Neural crest cell (in vitro differentiated cells): Measurements from ENCODE around the gene RSRP1. TPM values are rescaled to one million over a fixed set of nuclear protein-coding genes. Genes with fewer than 3 reads are reported as not detected.
"Not testable (repeated sequence)": the region's sequence is repeated elsewhere in the genome, so short reads cannot be mapped to it uniquely, and the experiment has no call there.

ENCODE experiments used
- DNase-seq: peaks from one replicate; pipeline ENCODE4 v3.0.0; 2021; ENCODE audit warnings: low read depth, mixed read lengths, low spot score
- H3K27ac Mint-ChIP-seq: one replicate; pipeline ENCODE4 v1.8.0; 2021; ENCODE audit warnings: mild to moderate bottlenecking, mixed read lengths; ENCODE audit not compliant: unreplicated experiment
- H3K27me3 Mint-ChIP-seq: 2 replicates; pipeline ENCODE4 v1.8.0; 2021; ENCODE audit warnings: low read depth, mild to moderate bottlenecking, mixed read lengths
- H3K36me3 Mint-ChIP-seq: 2 replicates; pipeline ENCODE4 v1.8.0; 2021; ENCODE audit warnings: low read depth, mild to moderate bottlenecking, mixed read lengths
- H3K4me1 Mint-ChIP-seq: 2 replicates; pipeline ENCODE4 v1.8.0; 2021; ENCODE audit warnings: mixed read lengths
- H3K4me3 Mint-ChIP-seq: one replicate; pipeline ENCODE4 v1.8.0; 2021; ENCODE audit warnings: mild to moderate bottlenecking, mixed read lengths
- H3K9me3 Mint-ChIP-seq: 2 replicates; pipeline ENCODE4 v1.8.0; 2021; ENCODE audit warnings: mixed read lengths
- CTCF ChIP-seq: fragments of 200-600 bp; sonication (generic); conservative IDR thresholded peaks from 2 replicates; pipeline ENCODE4 v1.5.0; 2021; ENCODE audit warnings: antibody characterized with exemption, mild to moderate bottlenecking
- total RNA-seq: library from RNA; stranded (reverse); gene quantifications from 2 replicates; pipeline ENCODE4 v1.2.1, GENCODE V29; 2021

RSRP1 gene
- total RNA-seq, 1 donor from 2014 or later, result 74.2 TPM

- H3K9me3 Mint-ChIP-seq, H3K36me3 Mint-ChIP-seq, H3K27ac Mint-ChIP-seq, DNase-seq, H3K4me1 Mint-ChIP-seq, H3K27me3 Mint-ChIP-seq, H3K4me3 Mint-ChIP-seq: not testable (repeated sequence)
Observed at GRCh38 chr1:25277295-25277694, 30.0 kb upstream of the RSRP1 start.

- H3K9me3 Mint-ChIP-seq, DNase-seq, H3K36me3 Mint-ChIP-seq, H3K27me3 Mint-ChIP-seq, H3K4me1 Mint-ChIP-seq, H3K4me3 Mint-ChIP-seq, H3K27ac Mint-ChIP-seq: not testable (repeated sequence)
Observed at GRCh38 chr1:25275648-25276047, 28.4 kb upstream of the RSRP1 start.

- not testable (repeated sequence) for H3K4me1 Mint-ChIP-seq
Observed at GRCh38 chr1:25272238-25272637, 25.0 kb upstream of the RSRP1 start, which contains the start of gene RHD. Gene RHD, plus strand, starts transcription at chr1:25272509. Its CDS starts 39 bp downstream, at chr1:25272548.

GRCh38 chr1:25268143-25268760, 21.0 kb upstream of the RSRP1 start:
- H3K27ac Mint-ChIP-seq, H3K27me3 Mint-ChIP-seq, H3K36me3 Mint-ChIP-seq, H3K9me3 Mint-ChIP-seq, DNase-seq: not testable (repeated sequence)
- Mint-ChIP-seq H3K4me3 (peak overlapping the region; percentile 87), H3K4me1 (peaks cover 12% of the 10 kb centered on the region)

More at GRCh38 chr1:25272238-25272637, 25.0 kb upstream of the RSRP1 start, which contains the start of gene RHD:
- DNase-seq, H3K27me3 Mint-ChIP-seq, H3K9me3 Mint-ChIP-seq, H3K27ac Mint-ChIP-seq, H3K36me3 Mint-ChIP-seq: not testable (repeated sequence)
- H3K4me3 Mint-ChIP-seq, result peak within 1 kb of the TSS; percentile 27

- H3K27me3 Mint-ChIP-seq, H3K27ac Mint-ChIP-seq, H3K9me3 Mint-ChIP-seq, H3K36me3 Mint-ChIP-seq: not testable (repeated sequence)
- DNase-seq, result peak; percentile 55
- H3K4me1 Mint-ChIP-seq, result peaks cover 12% of the 10 kb centered on the region
- peak overlapping the region; percentile 87 for H3K4me3 Mint-ChIP-seq
Observed at GRCh38 chr1:25267288-25268142, 20.3 kb upstream of the RSRP1 start.

- Mint-ChIP-seq H3K27ac (peak overlapping the region; percentile 58), H3K4me1 (peaks cover 12% of the 10 kb centered on the region), H3K4me3 (peak overlapping the region; percentile 90)
- DNase-seq, H3K27me3 Mint-ChIP-seq, H3K9me3 Mint-ChIP-seq, H3K36me3 Mint-ChIP-seq: not testable (repeated sequence)
Observed at GRCh38 chr1:25266554-25267287, 19.5 kb upstream of the RSRP1 start.

- not testable (repeated sequence) for DNase-seq, H3K9me3 Mint-ChIP-seq, H3K4me3 Mint-ChIP-seq, H3K4me1 Mint-ChIP-seq, H3K27me3 Mint-ChIP-seq, H3K27ac Mint-ChIP-seq, H3K36me3 Mint-ChIP-seq
Observed at GRCh38 chr1:25260336-25260735, 13.1 kb upstream of the RSRP1 start.

GRCh38 chr1:25259813-25260212, 12.6 kb upstream of the RSRP1 start:
- not testable (repeated sequence) for H3K4me1 Mint-ChIP-seq, H3K27me3 Mint-ChIP-seq, H3K27ac Mint-ChIP-seq, DNase-seq, H3K36me3 Mint-ChIP-seq, H3K4me3 Mint-ChIP-seq, H3K9me3 Mint-ChIP-seq

GRCh38 chr1:25257196-25257595, 9.9 kb upstream of the RSRP1 start:
- no peaks in the 10 kb centered on the region for H3K36me3 Mint-ChIP-seq
- H3K4me1 Mint-ChIP-seq, result no peaks in the 10 kb centered on the region
- no peak overlapping the region for H3K4me3 Mint-ChIP-seq
- no peaks in the 10 kb centered on the region for H3K9me3 Mint-ChIP-seq
- H3K27ac Mint-ChIP-seq, result no peak overlapping the region
- TF ChIP-seq CTCF, result no peak
- DNase-seq, result no peak
- H3K27me3 Mint-ChIP-seq, result no peaks in the 10 kb centered on the region
